SK-N-SH treated with all-trans-retinoic acid at 6 μM for 48 hours (cell line): ENCODE measurements around the gene ACTR10.

Source experiments
- ATAC-seq: fragments of 200-7000 bp; cut with Tn5 transposase; 3 replicates; pipeline ENCODE4 v1.9.1; 2020; ENCODE audit warnings: mild to moderate bottlenecking, moderate library complexity
- ARNTL ChIP-seq: fragments of 450-650 bp; formaldehyde crosslinking; IDR thresholded peaks from 2 replicates; pipeline ENCODE4 v1.5.0; 2020; ENCODE audit warnings: low read depth, mild to moderate bottlenecking, moderate library complexity, borderline replicate concordance
- BACH2 ChIP-seq: fragments of 250-450 bp; sonication (Bioruptor Pico); IDR thresholded peaks from 2 replicates; pipeline ENCODE4 v1.9.0; 2021; ENCODE audit warnings: mild to moderate bottlenecking, borderline replicate concordance
- CSDC2 ChIP-seq: fragments of 250-450 bp; sonication (Bioruptor Pico); IDR thresholded peaks from 2 replicates; pipeline ENCODE4 v1.5.0; 2020; ENCODE audit warnings: mild to moderate bottlenecking, moderate library complexity
- ESRRG ChIP-seq: fragments of 250-450 bp; sonication (Bioruptor Pico); IDR thresholded peaks from 2 replicates; pipeline ENCODE4 v1.6.1; 2021; ENCODE audit warnings: mild to moderate bottlenecking
- GLIS3 ChIP-seq: fragments of 250-450 bp; sonication (Bioruptor Pico); IDR thresholded peaks from 2 replicates; pipeline ENCODE4 v1.5.0; 2020; ENCODE audit warnings: mild to moderate bottlenecking, moderate library complexity
- ISL1 ChIP-seq: fragments of 250-450 bp; sonication (Bioruptor Pico); IDR thresholded peaks from 2 replicates; pipeline ENCODE4 v2.1.2; 2022; ENCODE audit warnings: mild to moderate bottlenecking, moderate library complexity
- OSR1 ChIP-seq: fragments of 250-450 bp; sonication (Bioruptor Pico); IDR thresholded peaks from 2 replicates; pipeline ENCODE4 v1.8.0; 2022; ENCODE audit warnings: moderate library complexity, mild to moderate bottlenecking, inconsistent platforms
- RARB ChIP-seq: fragments of 250-450 bp; sonication (Bioruptor Pico); IDR thresholded peaks from 2 replicates; pipeline ENCODE4 v1.8.0; 2021; ENCODE audit warnings: mild to moderate bottlenecking, moderate library complexity
- SNAI2 ChIP-seq: fragments of 250-450 bp; sonication (Bioruptor Pico); IDR thresholded peaks from 2 replicates; pipeline ENCODE4 v1.5.0; 2020; ENCODE audit warnings: mild to moderate bottlenecking, moderate library complexity
- TCF4 ChIP-seq: fragments of 250-450 bp; sonication (Bioruptor Pico); IDR thresholded peaks from 2 replicates; pipeline ENCODE4 v1.8.0; 2021; ENCODE audit warnings: mild to moderate bottlenecking, moderate library complexity, borderline replicate concordance
- TOX ChIP-seq: fragments of 250-450 bp; sonication (Bioruptor Pico); IDR thresholded peaks from 2 replicates; pipeline ENCODE4 v1.8.0; 2021; ENCODE audit warnings: mild to moderate bottlenecking, moderate library complexity, borderline replicate concordance
- ZC3H10 ChIP-seq: fragments of 250-450 bp; sonication (Bioruptor Pico); IDR thresholded peaks from 2 replicates; pipeline ENCODE4 v1.5.1; 2021; ENCODE audit warnings: mild to moderate bottlenecking, moderate library complexity
- ZFP3 ChIP-seq: fragments of 250-450 bp; sonication (Bioruptor Pico); IDR thresholded peaks from 2 replicates; pipeline ENCODE4 v1.5.0; 2020; ENCODE audit warnings: mild to moderate bottlenecking, moderate library complexity
- ZFP30 ChIP-seq: fragments of 450-650 bp; formaldehyde crosslinking; IDR thresholded peaks from 2 replicates; pipeline ENCODE4 v1.5.0; 2022; ENCODE audit warnings: mild to moderate bottlenecking, moderate library complexity
- ZNF565 ChIP-seq: fragments of 450-650 bp; formaldehyde crosslinking; conservative IDR thresholded peaks from 2 replicates; pipeline ENCODE4 v1.5.0; 2020; ENCODE audit warnings: low read depth, mild to moderate bottlenecking, moderate library complexity
- ZNF70 ChIP-seq: fragments of 450-650 bp; formaldehyde crosslinking; IDR thresholded peaks from 2 replicates; pipeline ENCODE4 v1.5.0; 2020; ENCODE audit warnings: mild to moderate bottlenecking, moderate library complexity
- ZNF8 ChIP-seq: fragments of 450-650 bp; formaldehyde crosslinking; IDR thresholded peaks from 2 replicates; pipeline ENCODE4 v1.5.0; 2020; ENCODE audit warnings: mild to moderate bottlenecking, moderate library complexity
- TF ChIP-seq, protein P1 (sequence below): fragments of 250-450 bp; sonication (Bioruptor Pico); IDR thresholded peaks from 2 replicates; pipeline ENCODE4 v1.5.1; 2020; ENCODE audit warnings: low read depth, mild to moderate bottlenecking, moderate library complexity
- TF ChIP-seq, protein P2 (sequence below): fragments of 250-450 bp; sonication (Bioruptor Pico); IDR thresholded peaks from 2 replicates; pipeline ENCODE4 v1.5.0; 2020; ENCODE audit warnings: mild to moderate bottlenecking, moderate library complexity
- TF ChIP-seq, protein P3 (sequence below): fragments of 250-450 bp; sonication (Bioruptor Pico); IDR thresholded peaks from 2 replicates; pipeline ENCODE4 v1.8.0; 2020; ENCODE audit warnings: mild to moderate bottlenecking, moderate library complexity, borderline replicate concordance
- TF ChIP-seq, protein P4 (sequence below): fragments of 250-450 bp; sonication (Bioruptor Pico); IDR thresholded peaks from 2 replicates; pipeline ENCODE4 v1.5.1; 2021; ENCODE audit warnings: mild to moderate bottlenecking, moderate library complexity

ACTR10 gene

DNA sequence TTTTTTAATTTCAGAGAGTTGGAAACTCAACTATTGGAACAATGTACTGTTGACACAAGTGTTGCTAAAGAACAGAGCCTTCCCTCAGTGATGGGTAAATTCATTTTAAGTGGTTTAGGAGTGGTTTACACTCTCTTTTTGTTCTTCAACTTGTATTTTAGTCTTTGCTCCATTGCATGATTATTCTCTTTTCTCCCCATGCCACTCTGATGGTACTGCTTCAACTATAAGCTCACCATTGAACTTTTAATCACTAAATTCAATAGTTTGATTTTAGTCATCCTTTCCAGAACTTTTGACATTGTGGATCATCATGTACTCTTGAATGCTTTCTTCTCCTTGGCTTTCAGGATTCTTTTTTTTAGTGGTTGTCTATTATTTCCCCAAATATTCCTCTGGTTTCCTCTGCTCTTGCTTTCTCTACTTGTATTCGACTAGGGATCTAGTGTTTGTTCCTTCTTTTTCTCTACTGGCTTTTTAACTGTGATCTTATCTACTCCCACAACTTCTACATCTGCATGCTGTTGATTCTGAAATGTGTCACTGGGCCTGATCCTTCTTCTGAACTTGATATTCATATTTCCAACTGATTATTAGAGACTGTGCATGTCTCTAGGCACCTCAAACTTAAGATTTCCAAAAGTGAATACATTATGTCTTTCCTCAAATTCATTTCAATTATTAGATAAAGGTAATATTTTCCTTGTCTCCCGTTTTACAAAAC is 15.4 kb downstream of the ACTR10 start:
- TF ChIP-seq BACH2 (CRISPR knock-in tag) = no peak
- no peak for TF ChIP-seq ZFP3 (CRISPR knock-in tag)
- no peak for TF ChIP-seq TCF4 (CRISPR knock-in tag)
- no peak for TF ChIP-seq ZNF8 (CRISPR knock-in tag)
- TF ChIP-seq OSR1 (CRISPR knock-in tag) = no peak
- no peak for TF ChIP-seq ZNF70
- TF ChIP-seq ISL1 = no peak
- TF ChIP-seq, protein P1, sequence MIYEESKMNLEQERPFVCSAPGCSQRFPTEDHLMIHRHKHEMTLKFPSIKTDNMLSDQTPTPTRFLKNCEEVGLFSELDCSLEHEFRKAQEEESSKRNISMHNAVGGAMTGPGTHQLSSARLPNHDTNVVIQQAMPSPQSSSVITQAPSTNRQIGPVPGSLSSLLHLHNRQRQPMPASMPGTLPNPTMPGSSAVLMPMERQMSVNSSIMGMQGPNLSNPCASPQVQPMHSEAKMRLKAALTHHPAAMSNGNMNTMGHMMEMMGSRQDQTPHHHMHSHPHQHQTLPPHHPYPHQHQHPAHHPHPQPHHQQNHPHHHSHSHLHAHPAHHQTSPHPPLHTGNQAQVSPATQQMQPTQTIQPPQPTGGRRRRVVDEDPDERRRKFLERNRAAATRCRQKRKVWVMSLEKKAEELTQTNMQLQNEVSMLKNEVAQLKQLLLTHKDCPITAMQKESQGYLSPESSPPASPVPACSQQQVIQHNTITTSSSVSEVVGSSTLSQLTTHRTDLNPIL (CRISPR knock-in tag) = no peak
- no peak for TF ChIP-seq TOX (CRISPR knock-in tag)
- no peak for TF ChIP-seq SNAI2 (CRISPR knock-in tag)
- TF ChIP-seq, protein P2, sequence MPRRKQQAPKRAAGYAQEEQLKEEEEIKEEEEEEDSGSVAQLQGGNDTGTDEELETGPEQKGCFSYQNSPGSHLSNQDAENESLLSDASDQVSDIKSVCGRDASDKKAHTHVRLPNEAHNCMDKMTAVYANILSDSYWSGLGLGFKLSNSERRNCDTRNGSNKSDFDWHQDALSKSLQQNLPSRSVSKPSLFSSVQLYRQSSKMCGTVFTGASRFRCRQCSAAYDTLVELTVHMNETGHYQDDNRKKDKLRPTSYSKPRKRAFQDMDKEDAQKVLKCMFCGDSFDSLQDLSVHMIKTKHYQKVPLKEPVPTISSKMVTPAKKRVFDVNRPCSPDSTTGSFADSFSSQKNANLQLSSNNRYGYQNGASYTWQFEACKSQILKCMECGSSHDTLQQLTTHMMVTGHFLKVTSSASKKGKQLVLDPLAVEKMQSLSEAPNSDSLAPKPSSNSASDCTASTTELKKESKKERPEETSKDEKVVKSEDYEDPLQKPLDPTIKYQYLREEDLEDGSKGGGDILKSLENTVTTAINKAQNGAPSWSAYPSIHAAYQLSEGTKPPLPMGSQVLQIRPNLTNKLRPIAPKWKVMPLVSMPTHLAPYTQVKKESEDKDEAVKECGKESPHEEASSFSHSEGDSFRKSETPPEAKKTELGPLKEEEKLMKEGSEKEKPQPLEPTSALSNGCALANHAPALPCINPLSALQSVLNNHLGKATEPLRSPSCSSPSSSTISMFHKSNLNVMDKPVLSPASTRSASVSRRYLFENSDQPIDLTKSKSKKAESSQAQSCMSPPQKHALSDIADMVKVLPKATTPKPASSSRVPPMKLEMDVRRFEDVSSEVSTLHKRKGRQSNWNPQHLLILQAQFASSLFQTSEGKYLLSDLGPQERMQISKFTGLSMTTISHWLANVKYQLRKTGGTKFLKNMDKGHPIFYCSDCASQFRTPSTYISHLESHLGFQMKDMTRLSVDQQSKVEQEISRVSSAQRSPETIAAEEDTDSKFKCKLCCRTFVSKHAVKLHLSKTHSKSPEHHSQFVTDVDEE (CRISPR knock-in tag) = no peak
- no peak for ATAC-seq

DNA sequence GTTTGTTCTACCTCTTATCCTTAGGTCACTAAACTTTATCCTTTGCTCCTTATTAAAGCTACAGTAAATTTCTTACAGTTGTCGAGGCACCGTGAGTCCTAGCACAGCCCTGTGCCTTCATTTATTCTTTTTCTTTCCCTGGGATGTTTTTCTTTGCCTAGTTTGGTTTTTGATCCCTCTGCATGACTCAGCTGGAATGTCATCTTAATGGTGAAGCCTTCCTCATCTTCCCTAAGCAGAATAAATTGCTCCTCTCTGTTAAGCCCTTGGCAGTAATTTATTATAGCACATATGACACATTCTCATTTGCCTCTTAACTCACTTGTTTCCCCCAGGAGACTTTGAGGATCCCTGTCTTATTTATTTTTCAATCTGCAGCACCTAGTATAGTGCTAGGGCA is 16.6 kb downstream of the ACTR10 start:
- no peak for ATAC-seq
- TF ChIP-seq CSDC2 (CRISPR knock-in tag) = no peak
- TF ChIP-seq GLIS3 (CRISPR knock-in tag) = no peak
- TF ChIP-seq ARNTL (CRISPR knock-in tag) = no peak
- TF ChIP-seq ZNF8 (CRISPR knock-in tag) = no peak
- TF ChIP-seq ZC3H10 (CRISPR knock-in tag) = no peak
- TF ChIP-seq ZNF565 (CRISPR knock-in tag) = no peak
- TF ChIP-seq ZFP30 (CRISPR knock-in tag) = no peak
- TF ChIP-seq RARB (CRISPR knock-in tag) = no peak
- TF ChIP-seq ZFP3 (CRISPR knock-in tag) = no peak
- TF ChIP-seq, protein P1 (CRISPR knock-in tag) = no peak
- TF ChIP-seq TCF4 (CRISPR knock-in tag) = no peak
- TF ChIP-seq TOX (CRISPR knock-in tag) = no peak
- TF ChIP-seq, protein P3, sequence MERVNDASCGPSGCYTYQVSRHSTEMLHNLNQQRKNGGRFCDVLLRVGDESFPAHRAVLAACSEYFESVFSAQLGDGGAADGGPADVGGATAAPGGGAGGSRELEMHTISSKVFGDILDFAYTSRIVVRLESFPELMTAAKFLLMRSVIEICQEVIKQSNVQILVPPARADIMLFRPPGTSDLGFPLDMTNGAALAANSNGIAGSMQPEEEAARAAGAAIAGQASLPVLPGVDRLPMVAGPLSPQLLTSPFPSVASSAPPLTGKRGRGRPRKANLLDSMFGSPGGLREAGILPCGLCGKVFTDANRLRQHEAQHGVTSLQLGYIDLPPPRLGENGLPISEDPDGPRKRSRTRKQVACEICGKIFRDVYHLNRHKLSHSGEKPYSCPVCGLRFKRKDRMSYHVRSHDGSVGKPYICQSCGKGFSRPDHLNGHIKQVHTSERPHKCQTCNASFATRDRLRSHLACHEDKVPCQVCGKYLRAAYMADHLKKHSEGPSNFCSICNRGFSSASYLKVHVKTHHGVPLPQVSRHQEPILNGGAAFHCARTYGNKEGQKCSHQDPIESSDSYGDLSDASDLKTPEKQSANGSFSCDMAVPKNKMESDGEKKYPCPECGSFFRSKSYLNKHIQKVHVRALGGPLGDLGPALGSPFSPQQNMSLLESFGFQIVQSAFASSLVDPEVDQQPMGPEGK = no peak
- no peak for TF ChIP-seq ESRRG (CRISPR knock-in tag)
- no peak for TF ChIP-seq BACH2 (CRISPR knock-in tag)
- TF ChIP-seq, protein P4, sequence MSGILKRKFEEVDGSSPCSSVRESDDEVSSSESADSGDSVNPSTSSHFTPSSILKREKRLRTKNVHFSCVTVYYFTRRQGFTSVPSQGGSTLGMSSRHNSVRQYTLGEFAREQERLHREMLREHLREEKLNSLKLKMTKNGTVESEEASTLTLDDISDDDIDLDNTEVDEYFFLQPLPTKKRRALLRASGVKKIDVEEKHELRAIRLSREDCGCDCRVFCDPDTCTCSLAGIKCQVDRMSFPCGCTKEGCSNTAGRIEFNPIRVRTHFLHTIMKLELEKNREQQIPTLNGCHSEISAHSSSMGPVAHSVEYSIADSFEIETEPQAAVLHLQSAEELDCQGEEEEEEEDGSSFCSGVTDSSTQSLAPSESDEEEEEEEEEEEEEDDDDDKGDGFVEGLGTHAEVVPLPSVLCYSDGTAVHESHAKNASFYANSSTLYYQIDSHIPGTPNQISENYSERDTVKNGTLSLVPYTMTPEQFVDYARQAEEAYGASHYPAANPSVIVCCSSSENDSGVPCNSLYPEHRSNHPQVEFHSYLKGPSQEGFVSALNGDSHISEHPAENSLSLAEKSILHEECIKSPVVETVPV (CRISPR knock-in tag) = no peak
